ENCODE results near the gene TM9SF4.

The TM9SF4 gene

DNA sequence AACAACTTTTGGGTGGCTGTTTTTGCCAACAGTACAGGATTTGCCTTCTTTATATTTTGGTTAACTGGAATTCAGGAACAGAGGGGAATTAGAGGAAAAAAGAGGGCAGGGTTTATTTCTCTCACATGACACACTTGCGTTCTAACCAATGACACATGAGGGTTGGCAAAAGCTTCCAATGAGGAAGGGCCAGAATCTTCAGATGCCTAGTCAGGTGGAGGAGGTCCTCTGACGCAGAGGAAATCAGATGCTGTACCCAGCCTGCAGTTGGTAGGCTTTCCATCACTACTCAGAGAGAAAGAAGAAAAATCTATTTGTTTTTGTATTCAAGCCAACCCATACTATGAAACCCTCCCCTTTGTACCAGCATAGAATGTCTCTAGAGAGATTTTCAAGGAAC, 20.8 kb downstream of the TM9SF4 start:
- DNase-seq (ENCODE audit: low read depth), result no peak

DNA sequence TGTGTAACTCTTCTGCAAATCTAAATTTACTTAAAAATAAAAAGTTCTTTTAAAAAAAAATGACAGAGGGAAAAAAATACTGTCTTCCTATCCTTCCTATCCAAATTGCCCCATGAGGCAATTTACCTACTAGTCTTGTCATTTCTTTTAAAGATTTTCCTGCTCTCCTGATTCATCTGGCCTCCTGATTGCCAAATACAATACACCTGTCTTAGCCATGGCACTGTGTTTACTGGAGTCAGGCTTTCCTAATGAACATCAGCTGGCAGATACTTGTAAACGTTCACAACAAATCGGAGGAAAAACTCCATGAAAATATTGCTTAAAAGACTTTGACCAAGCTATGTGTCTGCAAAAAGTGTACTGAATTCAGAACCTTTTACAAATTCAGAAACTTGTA, 21.5 kb downstream of the TM9SF4 start:
- no peak for DNase-seq (ENCODE audit: low read depth)

DNA sequence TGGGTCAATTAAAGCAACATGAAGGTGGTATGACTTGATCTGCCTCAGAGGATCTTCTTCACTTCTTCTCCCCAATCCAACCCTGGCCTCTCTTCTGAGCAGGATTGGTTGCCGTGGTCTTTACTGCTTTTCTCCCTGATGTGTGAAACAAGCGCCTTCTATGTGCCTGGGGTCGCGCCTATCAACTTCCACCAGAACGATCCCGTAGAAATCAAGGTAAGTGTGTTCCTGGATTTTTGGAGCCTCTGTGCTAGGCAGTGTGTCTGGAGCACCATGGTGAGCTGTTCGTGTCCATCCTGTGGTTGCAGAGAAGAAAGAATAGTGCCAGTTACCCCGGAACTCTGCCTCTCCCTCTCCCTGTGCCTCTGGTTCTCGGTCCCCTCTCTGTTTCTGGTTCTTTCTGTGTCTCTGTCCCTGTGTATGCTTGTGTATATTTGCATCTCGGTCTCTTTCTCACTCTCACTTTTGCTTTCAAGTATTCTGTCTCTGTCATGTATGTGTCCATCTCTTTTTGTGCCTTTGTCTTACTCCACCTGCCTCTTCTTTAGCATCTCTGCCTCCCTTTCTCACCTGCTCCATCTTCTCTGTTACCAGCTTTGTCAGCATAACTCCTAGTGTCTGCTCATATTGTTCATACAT, 23.5 kb downstream of the TM9SF4 start:
- DNase-seq (ENCODE audit: low read depth), result no peak

DNA sequence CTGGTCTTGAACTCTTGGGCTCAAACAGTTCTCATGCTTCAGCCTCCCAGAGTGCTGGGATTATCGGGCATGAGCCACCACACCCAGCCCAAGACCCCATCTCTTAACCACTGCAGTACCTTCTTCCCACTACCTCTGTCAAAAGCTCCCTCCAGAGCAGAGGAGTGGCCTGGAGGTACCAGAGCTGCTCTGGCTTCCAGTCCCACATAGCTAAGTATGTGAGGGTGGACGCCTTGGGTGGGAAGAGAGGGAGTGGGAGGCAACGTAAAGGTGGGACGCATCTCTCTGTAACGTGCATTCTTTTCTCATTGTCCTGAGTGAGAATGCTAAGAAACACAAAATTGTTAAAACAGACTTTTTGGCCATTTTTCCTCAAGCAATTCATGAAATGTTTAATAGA, 24.5 kb downstream of the TM9SF4 start:
- DNase-seq (ENCODE audit: low read depth), result no peak

DNA sequence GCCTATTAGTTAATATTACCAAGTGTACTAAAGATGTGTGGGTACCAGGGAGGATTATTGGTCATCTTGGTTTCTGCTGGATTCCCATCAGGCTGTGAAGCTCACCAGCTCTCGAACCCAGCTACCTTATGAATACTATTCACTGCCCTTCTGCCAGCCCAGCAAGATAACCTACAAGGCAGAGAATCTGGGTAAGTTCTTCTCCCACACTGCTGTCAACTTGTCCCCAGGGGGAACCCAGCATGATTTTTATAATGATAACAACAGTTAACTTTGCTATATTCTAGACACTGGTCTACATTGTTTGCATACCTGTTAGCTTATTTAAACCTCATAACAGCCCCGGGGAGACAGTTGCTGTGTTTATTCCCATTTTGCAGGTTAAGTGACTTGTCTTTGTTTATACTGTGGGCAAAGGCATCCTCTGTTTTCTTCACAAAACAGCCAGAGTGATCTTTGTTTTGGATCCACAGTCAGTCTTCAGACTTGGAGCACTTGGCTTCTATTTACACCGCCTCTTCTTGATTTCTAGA, 26.5 kb downstream of the TM9SF4 start:
- DNase-seq (ENCODE audit: low read depth), result no peak

DNA sequence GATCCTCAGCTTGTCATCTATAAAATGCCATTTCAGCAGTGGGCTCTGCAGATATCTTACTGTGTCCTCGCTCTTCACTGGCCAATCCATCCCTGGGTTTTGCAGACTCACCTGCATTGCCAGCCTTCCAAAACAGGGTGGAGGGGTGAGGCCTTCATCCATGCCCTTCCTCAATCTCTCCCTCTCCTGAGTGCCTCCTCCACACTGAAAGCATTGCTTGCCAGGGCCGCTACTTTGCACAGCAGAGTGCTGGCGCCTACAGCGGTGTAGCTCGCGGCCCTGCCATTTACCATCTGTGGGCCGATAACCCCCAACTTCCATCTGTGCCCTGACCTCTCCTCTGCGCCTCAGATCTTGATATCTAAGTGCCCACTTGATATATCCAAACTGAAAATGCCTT, 29.4 kb downstream of the TM9SF4 start:
- no peak for DNase-seq (ENCODE audit: low read depth)

DNA sequence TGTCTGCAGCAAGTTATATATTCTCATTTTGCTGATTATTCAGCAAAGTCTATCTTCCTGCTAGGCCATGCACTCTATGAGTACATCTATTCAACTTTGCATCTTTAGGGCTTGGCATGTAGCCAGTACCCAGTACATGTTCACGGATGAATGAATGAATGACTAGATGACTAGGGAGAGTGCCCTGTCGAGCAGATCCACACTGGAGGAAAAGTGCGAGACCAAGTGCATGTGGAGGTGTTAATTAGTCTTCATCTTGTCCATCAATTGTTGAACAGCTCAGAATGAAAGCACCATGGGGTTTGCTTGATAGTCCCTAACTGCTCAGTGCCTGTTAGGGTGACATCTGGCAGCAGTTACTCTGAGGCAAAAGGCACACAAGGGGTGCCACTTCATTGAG, 30.4 kb downstream of the TM9SF4 start:
- DNase-seq (ENCODE audit: low read depth), result no peak

DNA sequence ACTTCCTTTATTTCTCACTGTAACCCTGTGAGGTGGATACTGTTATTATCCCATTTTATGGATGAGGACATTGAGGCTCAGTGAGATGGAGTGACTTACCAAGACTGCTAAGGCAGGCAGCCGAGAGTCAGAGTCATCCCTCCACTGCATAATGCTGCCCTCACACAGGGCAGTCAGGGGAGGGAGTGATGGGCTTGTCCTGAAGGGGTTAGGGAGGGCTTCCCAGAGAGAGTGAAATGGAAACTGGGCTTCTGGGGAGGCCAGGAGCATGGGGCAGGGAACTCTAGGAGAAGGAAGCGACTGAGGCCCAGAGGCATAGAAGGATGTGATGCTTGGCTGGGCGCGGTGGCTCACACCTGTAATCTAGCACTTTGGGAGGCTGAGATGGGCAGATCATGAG, 31.1 kb downstream of the TM9SF4 start:
- no peak for DNase-seq (ENCODE audit: low read depth)

DNA sequence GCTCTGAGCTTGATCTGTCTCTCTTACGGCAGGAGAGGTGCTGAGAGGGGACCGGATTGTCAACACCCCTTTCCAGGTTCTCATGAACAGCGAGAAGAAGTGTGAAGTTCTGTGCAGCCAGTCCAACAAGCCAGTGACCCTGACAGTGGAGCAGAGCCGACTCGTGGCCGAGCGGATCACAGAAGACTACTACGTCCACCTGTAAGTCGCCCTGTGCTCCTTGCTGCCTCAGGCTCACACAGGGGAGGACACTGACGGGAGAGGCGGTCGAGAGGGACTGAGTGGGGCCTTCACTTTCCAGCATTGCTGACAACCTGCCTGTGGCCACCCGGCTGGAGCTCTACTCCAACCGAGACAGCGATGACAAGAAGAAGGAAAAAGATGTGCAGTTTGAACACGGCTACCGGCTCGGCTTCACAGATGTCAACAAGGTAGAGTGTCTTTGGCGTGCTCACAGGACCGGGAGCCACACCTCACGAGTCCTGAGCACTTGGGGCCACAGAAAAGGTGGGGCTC, 32.0 kb downstream of the TM9SF4 start:
- no peak for DNase-seq (ENCODE audit: low read depth)

DNA sequence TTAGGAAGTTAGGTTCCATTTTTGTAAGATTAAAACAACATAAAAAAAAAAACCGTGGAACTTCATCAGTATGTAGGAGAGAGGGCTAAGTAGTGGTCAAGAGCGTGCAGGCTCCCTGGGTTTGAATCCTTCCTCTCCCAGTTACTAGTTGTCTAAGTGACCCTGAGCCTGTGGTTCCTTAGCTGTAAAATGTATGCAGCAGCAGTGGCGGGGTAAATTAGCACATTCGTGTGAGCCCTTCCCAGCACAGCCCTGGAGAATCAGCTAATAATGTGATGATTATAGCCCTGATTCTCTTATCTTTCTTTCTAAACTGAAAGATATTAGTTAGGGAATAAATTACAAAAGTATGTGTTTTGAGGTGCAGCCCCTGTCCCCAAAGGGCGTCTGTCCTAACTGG, 32.6 kb downstream of the TM9SF4 start:
- no peak for DNase-seq (ENCODE audit: low read depth)

DNA sequence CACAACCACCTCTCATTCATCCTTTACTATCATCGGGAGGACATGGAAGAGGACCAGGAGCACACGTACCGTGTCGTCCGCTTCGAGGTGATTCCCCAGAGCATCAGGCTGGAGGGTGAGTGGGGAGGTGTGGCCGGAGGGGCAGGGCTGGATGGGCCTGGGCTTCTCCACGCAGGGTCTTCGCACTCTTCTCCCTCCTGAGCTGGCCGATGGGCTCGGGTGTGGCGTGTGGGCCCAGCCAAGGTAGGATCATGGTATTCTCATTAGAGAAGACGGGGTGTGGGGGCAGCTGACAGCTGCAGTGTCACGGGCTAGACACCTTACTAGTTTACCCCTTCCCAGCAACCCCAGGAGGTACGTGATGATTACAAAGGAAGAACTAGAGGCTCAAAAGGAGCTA, 33.5 kb downstream of the TM9SF4 start:
- no peak for DNase-seq (ENCODE audit: low read depth)

DNA sequence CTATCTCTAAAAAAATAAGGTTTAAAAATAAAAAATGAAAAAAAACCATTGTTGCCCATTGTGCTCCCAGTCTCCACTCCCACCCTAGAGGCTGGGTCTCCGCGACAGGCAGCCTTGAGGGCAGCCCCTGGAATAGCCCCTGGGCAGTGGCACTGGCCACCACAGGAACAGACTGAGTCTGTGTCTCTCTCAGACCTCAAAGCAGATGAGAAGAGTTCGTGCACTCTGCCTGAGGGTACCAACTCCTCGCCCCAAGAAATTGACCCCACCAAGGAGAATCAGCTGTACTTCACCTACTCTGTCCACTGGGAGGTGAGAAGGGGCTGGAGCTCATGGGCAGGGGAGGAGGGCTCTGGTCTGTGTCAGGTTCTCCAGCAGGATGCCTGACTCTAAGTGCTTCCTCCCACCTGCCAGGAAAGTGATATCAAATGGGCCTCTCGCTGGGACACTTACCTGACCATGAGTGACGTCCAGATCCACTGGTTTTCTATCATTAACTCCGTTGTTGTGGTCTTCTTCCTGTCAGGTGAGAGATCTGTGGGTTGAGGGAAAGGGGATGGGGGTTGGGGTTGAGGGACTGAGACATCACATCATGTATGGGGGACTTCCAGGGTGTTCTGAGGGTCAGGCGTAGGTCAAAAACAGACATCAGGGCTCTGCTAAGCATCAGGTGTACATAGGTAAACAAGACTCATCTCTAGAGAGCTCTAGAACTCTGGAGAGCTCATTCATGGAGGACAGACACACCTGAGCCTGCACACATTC, 35.6 kb downstream of the TM9SF4 start:
- no peak for DNase-seq (ENCODE audit: low read depth)

DNA sequence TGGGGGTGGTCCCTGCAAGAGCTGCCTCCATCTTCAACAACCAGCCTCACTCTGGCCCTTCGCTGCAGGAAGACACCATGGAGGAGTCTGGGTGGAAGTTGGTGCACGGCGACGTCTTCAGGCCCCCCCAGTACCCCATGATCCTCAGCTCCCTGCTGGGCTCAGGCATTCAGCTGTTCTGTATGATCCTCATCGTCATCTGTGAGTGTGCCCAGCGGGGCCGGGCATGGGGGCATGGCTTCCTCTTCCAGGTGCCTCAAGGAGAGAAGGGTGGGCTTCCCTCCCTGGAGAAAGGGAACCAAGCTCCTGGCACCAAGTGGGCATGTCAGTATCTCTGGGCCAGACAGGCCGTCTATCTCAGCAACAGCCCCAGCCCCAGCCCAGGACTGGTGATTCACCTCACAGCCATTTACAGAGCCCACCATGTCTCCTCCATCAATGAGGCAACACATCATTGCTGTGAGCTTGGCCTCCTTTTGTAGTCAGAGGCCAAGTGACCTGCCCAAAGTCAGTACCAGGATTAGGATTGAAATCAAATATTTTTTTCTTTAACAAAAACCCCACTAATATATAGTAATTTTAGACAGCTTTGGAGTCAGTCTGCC, 40.2 kb downstream of the TM9SF4 start:
- DNase-seq (ENCODE audit: low read depth), result no peak

DNA sequence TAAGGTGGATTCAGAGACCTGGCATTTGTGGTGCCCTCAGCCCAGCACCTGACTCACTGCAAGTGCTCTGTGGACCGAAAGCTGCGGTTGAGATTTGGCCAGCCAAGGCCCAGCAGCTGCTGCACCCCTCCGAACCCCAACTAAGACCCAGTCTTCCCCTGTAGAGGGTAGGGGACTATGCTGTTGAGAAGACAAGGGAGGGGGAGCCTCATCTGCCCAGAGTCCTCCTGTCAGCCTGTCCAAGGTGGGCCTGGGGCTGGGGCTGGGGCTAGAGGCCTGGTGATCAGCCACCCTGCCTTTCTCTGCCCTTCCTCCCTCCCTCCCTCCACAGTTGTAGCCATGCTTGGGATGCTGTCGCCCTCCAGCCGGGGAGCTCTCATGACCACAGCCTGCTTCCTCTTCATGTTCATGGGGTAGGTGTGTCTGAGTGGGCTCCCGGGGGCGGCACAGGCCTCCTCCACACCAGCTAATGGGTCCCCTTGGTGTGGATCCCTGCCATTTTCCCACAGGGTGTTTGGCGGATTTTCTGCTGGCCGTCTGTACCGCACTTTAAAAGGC, 40.9 kb downstream of the TM9SF4 start:
- no peak for DNase-seq (ENCODE audit: low read depth)

DNA sequence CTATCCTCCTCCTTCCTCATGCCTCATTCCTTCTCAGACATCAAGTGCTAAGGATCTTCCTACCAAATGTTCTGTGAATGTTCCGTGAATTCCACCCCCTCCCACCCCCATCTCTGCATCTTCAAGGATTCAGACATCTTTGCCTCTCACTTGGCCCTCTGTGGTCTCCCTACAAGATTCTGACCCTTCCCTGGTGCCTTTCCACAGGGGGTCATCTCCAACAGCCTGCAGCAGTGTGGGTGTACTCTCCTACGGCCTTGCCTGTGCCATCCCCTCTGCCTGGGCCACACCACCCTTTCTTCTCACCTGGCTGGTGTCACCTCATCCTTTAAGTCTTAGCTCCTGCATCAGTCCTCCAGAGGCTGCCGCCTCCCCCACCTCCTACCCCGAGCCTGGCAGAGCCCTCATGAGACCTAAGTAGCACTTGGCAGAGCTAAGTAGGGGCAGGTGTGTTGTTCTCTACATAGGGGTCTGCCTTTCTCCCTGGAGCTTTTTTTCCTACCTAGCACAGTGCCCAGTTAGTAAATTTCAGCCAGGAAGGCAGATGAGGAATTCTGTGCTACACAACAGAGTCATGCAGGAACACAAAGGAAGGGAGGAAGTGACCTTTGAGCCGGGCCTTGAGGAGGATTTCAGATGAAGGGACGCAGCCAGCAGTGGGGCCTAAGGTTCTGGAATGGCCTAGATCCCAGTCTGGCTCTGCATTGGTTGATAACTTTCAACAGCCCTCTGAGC, 43.1 kb downstream of the TM9SF4 start:
- no peak for DNase-seq (ENCODE audit: low read depth)

DNA sequence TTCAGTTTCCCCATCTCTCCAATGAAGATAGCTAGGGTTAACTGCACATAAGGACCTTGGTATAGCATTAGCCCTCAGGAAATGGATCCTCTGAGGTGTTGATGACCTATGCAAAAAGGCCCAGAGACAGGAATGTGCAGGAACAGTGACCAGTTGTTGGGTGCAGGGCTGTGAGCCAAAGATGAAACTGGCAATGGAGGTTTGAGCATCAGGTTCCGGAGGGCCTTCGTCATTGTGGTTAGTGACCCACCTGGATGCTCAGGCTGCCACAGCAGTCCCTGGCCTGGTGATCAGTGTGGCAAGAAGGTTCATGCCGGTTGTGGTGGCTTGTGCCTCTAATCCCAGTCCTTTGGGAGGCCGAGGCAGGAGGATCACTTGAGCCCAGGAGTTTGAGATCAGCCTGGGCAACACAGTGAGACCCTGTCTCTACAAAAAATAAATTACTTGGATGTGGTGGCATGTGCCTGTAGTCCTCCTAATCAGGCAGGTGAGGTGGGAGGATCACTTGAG, 43.7 kb downstream of the TM9SF4 start:
- no peak for DNase-seq (ENCODE audit: low read depth)

DNA sequence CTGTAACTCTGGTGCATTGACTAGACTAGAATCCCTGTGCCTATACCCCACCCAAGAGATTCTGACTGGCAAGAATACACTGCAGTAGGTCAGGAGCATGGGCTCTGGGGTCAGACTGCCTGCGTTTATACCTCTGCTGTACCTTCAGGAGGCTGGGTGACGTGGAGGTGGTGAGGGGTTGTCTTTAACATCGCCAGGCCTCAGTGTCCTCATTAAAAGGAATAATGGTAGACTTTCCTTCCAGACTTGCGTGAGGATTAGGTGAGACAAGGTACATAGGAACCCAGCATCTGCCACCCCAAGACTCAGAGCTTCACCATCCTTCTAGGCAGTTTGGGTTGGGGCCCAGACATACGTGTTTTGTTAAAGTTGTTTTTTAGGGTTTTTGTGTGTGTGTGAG, 44.3 kb downstream of the TM9SF4 start:
- DNase-seq (ENCODE audit: low read depth), result no peak

DNA sequence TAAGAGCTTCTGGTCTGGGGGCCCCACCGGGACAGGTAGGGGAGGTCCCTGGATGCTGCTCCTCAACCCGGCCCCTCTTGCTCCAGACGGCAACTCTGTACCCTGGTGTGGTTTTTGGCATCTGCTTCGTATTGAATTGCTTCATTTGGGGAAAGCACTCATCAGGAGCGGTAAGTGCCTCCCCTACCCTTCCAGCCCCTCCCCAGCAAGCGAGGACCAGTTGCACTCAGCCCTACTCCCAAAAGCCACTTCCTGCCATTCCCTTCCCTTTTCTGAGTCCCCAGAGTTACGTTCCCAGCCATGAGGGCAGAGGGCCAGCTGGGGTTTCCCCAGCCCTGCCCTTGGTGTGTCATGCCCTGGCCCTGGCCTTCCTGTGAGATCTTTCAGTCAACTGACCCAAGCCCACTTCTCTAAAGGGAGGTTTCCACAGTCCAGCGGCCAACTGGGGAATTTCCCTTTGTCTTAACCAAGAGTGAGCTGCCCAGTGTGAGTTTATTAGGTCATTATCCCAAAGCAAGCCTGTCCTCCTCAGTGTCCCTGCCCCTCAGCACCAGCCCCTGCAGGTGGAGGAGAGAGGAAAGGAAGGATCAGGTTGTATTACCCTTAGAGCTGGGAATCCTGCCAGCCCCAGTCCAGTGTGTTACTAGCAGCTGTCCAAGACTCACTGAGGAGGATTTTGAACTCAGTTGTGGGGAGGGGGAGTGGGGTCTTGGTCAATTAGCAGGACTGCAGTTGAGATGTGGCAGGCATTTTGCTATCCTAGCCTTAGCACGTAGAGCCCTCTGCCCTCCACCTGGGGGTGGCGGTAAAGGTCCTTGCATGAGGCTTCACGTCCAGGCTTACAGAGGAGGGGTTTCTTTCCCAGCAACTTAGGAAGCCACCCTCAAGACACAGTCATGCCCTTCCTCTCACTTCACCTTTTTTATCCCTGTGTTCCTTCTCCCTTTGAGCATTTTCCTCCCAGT, 45.8 kb downstream of the TM9SF4 start:
- DNase-seq (ENCODE audit: low read depth), result no peak

DNA sequence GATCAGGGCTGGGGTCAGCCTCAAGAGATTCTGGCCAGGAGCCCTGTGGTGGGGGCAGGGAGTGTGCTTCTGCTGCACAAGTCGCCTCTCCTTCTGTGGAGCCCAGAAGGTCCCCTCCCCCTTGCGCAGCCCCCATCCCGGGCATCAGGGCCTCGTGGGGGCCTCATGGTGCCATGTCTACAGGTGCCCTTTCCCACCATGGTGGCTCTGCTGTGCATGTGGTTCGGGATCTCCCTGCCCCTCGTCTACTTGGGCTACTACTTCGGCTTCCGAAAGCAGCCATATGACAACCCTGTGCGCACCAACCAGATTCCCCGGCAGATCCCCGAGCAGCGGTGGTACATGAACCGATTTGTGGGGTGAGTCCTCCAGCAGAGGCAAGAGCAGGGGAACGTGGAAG, 48.1 kb downstream of the TM9SF4 start:
- no peak for DNase-seq (ENCODE audit: low read depth)

DNA sequence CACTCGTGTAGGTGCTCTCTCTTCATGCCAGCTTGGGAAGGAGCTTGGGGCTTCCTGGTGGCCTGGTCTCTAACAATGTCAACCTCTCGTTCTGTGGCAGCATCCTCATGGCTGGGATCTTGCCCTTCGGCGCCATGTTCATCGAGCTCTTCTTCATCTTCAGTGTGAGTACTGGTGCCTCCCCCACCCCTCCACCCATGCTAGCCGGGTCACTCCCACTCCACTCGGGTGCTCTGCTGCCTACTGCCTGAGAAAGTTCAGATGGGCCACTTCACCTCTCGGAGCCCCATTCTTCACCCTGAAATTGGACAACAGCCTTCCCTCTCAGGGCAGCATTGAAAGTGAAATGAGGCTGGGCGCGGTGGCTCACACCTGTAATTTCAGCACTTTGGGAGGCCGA, 48.8 kb downstream of the TM9SF4 start:
- DNase-seq (ENCODE audit: low read depth), result no peak

Measured in stimulated activated CD8-positive, alpha-beta memory T cell treated with anti-CD3 and anti-CD28 coated beads, Interleukin-4, amount 100 ng/mL, for 24 hours (primary cell).